Thyroid gland (tissue), 4 donors: ENCODE data around the gene HNRNPLL. TPM values are rescaled to one million over a fixed set of nuclear protein-coding genes. Genes with fewer than 3 reads are reported as not detected.

Experiments used
- DNase-seq, 2 donors: peaks; one replicate each; pipeline ENCODE4 v3.0.0-alpha.2; 2019
- H3K27ac ChIP-seq, 3 donors: fragments of 200-600 bp; sonication (generic); 1 replicate in 2 of 3; 2 replicates in 1 of 3; pipeline ENCODE4 v1.5.1; 2016 to 2019; ENCODE audit warnings: mild to moderate bottlenecking in 1 of 3, moderate library complexity in 1 of 3
- H3K27me3 ChIP-seq: fragments of 200-600 bp; sonication (generic); one replicate; pipeline ENCODE4 v1.5.1; 2019
- H3K36me3 ChIP-seq, 2 donors: fragments of 200-600 bp; sonication (generic); one replicate each; pipeline ENCODE4 v1.5.1; 2016 to 2019
- H3K4me1 ChIP-seq, 2 donors: fragments of 200-600 bp; sonication (generic); one replicate each; pipeline ENCODE4 v1.5.1; 2017 to 2019
- H3K4me3 ChIP-seq, 3 donors: fragments of 200-600 bp; sonication (generic); replicated peaks in 1 of 3; 1 replicate in 2 of 3; 2 replicates in 1 of 3; pipeline ENCODE4 v1.5.1; 2016; ENCODE audit warnings: mild to moderate bottlenecking in 1 of 3
- H3K9me3 ChIP-seq: fragments of 200-600 bp; sonication (generic); one replicate; pipeline ENCODE4 v1.5.1; 2017
- POLR2A ChIP-seq, 2 donors: fragments of 450-650 bp; IDR thresholded peaks; one replicate each; pipeline ENCODE4 v1.6.1; 2017; ENCODE audit warnings: antibody characterized with exemption in 2 of 2, mild to moderate bottlenecking in 2 of 2, moderate library complexity in 1 of 2
- WGBS, 2 donors: methylation state at CpG; one replicate each; pipeline ENCODE4 v1.1.5; 2017; 5-methylcytosine and 5-hydroxymethylcytosine counted together
- intact Hi-C: fragments of 100-400 bp; cut with DNase I; formaldehyde crosslinking; loops from one replicate; pipeline ENCODE4 v1.15.1; 2023
- total RNA-seq, 4 donors: library from RNA; depleted of rRNA; stranded (reverse); fragments of >200 nt; gene quantifications; one replicate each; pipeline ENCODE4 v1.2.3, GENCODE V29; 2016
- TF ChIP-seq, protein P1 (sequence below), 6 experiments: fragments of 200-600 bp in 3 of 6; fragments of 450-650 bp in 3 of 6; sonication (generic) in 3 of 6; IDR thresholded peaks; one replicate each; pipeline ENCODE4 v1.5.1; 2016 to 2019; ENCODE audit warnings: antibody characterized with exemption in 6 of 6, mild to moderate bottlenecking in 2 of 6, inconsistent platforms in 1 of 6, moderate library complexity in 1 of 6

The HNRNPLL gene
- total RNA-seq, 4 donors from 2014 or later: 60.1 to 85.1 (median 64.3) TPM

DNA sequence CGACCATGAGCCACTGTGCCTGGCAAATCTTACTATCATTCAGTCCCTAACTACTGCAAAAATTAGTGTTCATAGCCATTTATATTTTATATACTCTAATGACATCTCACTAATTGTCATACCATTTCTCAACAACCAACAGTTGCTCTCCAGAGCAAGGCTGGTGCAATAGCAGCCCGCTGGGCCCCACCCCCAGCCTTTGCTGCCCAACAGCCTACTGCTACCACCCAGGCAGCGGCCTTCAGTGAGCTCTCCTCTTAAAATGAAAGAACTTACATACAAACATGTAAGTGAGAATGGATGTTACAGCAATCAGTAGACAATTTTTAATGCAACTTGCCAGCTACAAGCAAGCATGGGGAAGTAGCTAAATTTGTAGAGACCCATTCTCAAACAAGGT is 90.5 kb downstream of the HNRNPLL start:
- TF ChIP-seq, protein P1, sequence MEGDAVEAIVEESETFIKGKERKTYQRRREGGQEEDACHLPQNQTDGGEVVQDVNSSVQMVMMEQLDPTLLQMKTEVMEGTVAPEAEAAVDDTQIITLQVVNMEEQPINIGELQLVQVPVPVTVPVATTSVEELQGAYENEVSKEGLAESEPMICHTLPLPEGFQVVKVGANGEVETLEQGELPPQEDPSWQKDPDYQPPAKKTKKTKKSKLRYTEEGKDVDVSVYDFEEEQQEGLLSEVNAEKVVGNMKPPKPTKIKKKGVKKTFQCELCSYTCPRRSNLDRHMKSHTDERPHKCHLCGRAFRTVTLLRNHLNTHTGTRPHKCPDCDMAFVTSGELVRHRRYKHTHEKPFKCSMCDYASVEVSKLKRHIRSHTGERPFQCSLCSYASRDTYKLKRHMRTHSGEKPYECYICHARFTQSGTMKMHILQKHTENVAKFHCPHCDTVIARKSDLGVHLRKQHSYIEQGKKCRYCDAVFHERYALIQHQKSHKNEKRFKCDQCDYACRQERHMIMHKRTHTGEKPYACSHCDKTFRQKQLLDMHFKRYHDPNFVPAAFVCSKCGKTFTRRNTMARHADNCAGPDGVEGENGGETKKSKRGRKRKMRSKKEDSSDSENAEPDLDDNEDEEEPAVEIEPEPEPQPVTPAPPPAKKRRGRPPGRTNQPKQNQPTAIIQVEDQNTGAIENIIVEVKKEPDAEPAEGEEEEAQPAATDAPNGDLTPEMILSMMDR (IDR thresholded peaks at IDR 0.05): no peak
- no peak for TF ChIP-seq POLR2A (IDR thresholded peaks at IDR 0.05)
- no peaks in the 10 kb centered on the region for H3K36me3 ChIP-seq
- H3K4me1 ChIP-seq: peaks cover 22 to 30% of the 10 kb centered on the region in 2 donors
- WGBS, 2 donors: 94 to 100% methylated on average over 3 of the region's 3 CpGs
- intact Hi-C loops: no loop called here
- no peak overlapping the region for H3K4me3 ChIP-seq
- no peak for DNase-seq
- no peaks in the 10 kb centered on the region for H3K27me3 ChIP-seq
- no peaks in the 10 kb centered on the region for H3K9me3 ChIP-seq
- H3K27ac ChIP-seq: no peak overlapping the region

Other genes starting within 250 kb of the HNRNPLL start
- 100 to 1,000 TPM; 126 to 267 (median 146) TPM for gene ATL2, start 225.7 kb downstream of the HNRNPLL start, total RNA-seq
- gene GALM, start 63.2 kb upstream of the HNRNPLL start, total RNA-seq: 10 to 100 TPM; 13.1 to 32.9 (median 25.8) TPM
- 100 to 1,000 TPM in 3 of 4 donors, 10 to 100 TPM in 1; 80.8 to 121 (median 117) TPM for gene SRSF7, start 148.4 kb upstream of the HNRNPLL start, total RNA-seq
- 10 to 100 TPM in 1 of 4 donors, 1 to 10 TPM in 3; 6.6 to 12.1 (median 9.1) TPM for gene GEMIN6, start 175.3 kb upstream of the HNRNPLL start, total RNA-seq